ENCODE results near the gene LMNTD2. TPM values are rescaled to one million over a fixed set of nuclear protein-coding genes. Genes with fewer than 3 reads are reported as not detected.

Gene LMNTD2
- total RNA-seq, 1 donor from 2014 or later, result 5.9 TPM

GRCh38 chr11:573146-573759, 12.7 kb upstream of the LMNTD2 start:
- Histone ChIP-seq H3K27me3 (no peaks in the 10 kb centered on the region), H3K4me1 (peaks cover 33% of the 10 kb centered on the region), H3K27ac (peak overlapping the region; percentile 36), H3K36me3 (no peaks in the 10 kb centered on the region), H3K9me3 (no peaks in the 10 kb centered on the region), H3K4me3 (no peak overlapping the region)
- intact Hi-C loops (cut with DNase I), result no loop called here
- DNase-seq, result no peak
- TF ChIP-seq, protein P1, sequence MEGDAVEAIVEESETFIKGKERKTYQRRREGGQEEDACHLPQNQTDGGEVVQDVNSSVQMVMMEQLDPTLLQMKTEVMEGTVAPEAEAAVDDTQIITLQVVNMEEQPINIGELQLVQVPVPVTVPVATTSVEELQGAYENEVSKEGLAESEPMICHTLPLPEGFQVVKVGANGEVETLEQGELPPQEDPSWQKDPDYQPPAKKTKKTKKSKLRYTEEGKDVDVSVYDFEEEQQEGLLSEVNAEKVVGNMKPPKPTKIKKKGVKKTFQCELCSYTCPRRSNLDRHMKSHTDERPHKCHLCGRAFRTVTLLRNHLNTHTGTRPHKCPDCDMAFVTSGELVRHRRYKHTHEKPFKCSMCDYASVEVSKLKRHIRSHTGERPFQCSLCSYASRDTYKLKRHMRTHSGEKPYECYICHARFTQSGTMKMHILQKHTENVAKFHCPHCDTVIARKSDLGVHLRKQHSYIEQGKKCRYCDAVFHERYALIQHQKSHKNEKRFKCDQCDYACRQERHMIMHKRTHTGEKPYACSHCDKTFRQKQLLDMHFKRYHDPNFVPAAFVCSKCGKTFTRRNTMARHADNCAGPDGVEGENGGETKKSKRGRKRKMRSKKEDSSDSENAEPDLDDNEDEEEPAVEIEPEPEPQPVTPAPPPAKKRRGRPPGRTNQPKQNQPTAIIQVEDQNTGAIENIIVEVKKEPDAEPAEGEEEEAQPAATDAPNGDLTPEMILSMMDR (IDR thresholded peaks at IDR 0.05), result no peak
- peak; percentile 2 for ATAC-seq

DNA sequence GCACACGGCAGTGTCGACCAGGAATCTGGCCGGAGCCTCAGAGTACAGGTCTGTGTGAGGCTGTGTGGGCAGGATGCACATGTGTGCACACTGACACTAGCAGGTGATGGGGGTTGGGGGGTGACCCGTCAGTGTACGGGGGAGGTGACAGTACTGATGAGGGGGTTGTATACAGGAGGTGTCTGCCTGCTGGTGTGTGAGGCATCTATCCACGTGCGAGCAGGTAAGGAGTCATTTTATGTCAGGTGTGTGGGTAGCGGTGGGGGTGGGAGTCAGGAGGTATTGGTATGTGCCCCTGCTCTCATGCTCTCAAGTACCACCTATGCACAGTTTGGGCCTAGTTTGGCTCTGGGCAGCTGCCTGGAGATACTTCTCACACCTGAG, 11.3 kb upstream of the LMNTD2 start:
- Histone ChIP-seq H3K9me3 (no peaks in the 10 kb centered on the region), H3K36me3 (no peaks in the 10 kb centered on the region), H3K27me3 (no peaks in the 10 kb centered on the region), H3K27ac (no peak overlapping the region), H3K4me3 (no peak overlapping the region), H3K4me1 (peaks cover 21% of the 10 kb centered on the region)
- intact Hi-C loops (cut with DNase I), result no loop called here
- ATAC-seq, result no peak
- TF ChIP-seq, protein P1 (IDR thresholded peaks at IDR 0.05), result no peak
- no peak for DNase-seq

GRCh38 chr11:569158-569885, 8.8 kb upstream of the LMNTD2 start:
- Histone ChIP-seq H3K27ac (peak overlapping the region; percentile 77), H3K4me1 (peaks cover 13% of the 10 kb centered on the region), H3K27me3 (no peaks in the 10 kb centered on the region), H3K9me3 (no peaks in the 10 kb centered on the region), H3K36me3 (no peaks in the 10 kb centered on the region), H3K4me3 (peak overlapping the region; percentile 56)
- TF ChIP-seq, protein P1 (IDR thresholded peaks at IDR 0.05), result no peak
- DNase-seq (no peak), ATAC-seq (no peak)
- intact Hi-C loops (cut with DNase I), result no loop called here

GRCh38 chr11:568306-569157, 8.0 kb upstream of the LMNTD2 start:
- TF ChIP-seq, protein P1 (IDR thresholded peaks at IDR 0.05), result no peak
- DNase-seq, result peak; percentile 96
- no peaks in the 10 kb centered on the region for H3K27me3 ChIP-seq
- H3K27ac ChIP-seq, result peak overlapping the region; percentile 77
- H3K4me3 ChIP-seq, result peak overlapping the region; percentile 56
- peaks cover 13% of the 10 kb centered on the region for H3K4me1 ChIP-seq
- intact Hi-C loops (cut with DNase I), result no loop called here
- ATAC-seq, result peak; percentile 92
- no peaks in the 10 kb centered on the region for H3K9me3 ChIP-seq
- H3K36me3 ChIP-seq, result no peaks in the 10 kb centered on the region

GRCh38 chr11:567629-568292, 7.2 kb upstream of the LMNTD2 start:
- Histone ChIP-seq H3K4me3 (peak overlapping the region; percentile 56), H3K27ac (peak overlapping the region; percentile 63), H3K27me3 (no peaks in the 10 kb centered on the region), H3K9me3 (no peaks in the 10 kb centered on the region), H3K4me1 (peaks cover 8% of the 10 kb centered on the region), H3K36me3 (no peaks in the 10 kb centered on the region)
- DNase-seq (no peak), ATAC-seq (peak; percentile 0)
- intact Hi-C loops (cut with DNase I), result no loop called here
- TF ChIP-seq, protein P1 (IDR thresholded peaks at IDR 0.05), result no peak
